HG02852 (cell line): ENCODE measurements around the gene OPN1SW.

Source experiments
- ATAC-seq: cut with Tn5 transposase; IDR thresholded peaks from one replicate; pipeline ENCODE4 v1.9.1; 2021; ENCODE audit warnings: mild to moderate bottlenecking, moderate library complexity; ENCODE audit not compliant: unreplicated experiment

OPN1SW gene

DNA sequence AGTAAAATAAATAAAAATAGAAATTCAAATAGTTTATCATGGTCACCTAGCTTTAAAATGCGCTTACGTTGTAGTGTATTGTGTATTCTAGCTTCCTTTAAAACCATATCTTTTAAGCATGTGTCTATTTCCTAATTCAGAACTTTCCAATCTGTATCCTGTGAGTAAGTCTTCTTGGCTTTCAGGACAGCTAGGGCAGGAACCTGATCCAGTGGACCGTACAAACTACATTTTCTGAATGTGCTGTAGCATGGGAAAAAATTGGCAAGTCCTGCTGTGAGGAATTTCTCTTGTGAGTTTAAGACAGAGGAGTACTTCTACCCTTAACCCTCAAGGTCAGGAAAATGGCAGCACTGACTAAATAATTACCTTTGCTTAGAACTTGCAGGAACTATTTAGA, 12.1 kb downstream of the OPN1SW start:
- ATAC-seq = no peak

DNA sequence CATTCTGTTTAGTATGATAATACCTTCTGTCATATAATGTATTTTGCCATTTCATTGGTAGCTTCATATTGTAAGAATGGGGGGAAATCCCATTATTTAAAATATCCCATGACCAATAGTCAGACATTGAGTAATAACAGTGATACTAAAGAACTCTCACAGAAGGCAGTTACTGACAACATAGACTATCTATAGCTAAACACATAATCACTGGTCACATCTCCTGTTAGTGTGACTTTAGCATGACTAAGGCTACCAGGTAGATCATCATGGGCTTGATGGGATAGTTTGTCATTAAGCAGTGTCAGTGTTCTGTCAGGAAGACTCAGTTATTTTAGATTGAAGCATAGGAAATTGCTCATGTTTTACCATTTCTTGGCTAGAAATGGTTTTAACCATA, 16.4 kb downstream of the OPN1SW start:
- ATAC-seq = no peak

DNA sequence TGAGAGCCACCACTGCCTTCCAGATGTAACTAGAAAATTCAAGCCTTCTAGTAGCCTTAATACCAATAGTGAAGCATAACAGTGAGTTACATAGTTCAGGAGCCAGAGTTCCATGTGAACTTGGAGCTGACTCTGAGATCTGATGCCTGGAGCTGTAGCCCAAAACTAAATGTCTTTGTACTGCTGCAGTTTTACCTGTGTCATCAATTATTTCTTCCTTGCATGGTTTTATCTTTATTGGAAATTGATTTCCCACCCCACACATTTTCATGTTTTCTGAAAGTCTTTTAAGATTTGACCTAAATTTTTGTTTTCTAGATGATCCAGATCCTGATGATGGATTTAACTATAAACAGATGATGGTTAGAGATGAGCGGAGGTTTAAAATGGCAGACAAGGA, 17.0 kb downstream of the OPN1SW start:
- no peak for ATAC-seq

DNA sequence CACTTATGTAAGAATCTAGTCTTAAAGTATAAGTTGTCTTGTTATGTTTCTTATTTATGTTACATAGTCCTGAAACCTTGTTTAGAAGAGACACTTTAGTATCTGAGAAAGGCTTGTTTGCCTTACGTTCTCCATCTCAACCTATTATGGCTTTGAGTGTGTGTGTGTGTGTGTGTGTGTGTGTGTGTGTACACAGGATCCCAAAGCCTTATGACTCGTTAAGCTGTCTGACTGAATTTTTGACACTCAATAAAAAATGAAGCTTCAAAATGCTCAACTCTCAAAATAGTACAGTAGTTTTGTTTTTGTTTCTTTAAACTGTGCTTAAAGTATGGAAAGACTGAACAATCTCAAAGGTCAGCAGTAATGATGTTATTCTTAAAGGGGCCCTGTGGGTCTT, 18.4 kb downstream of the OPN1SW start:
- no peak for ATAC-seq

DNA sequence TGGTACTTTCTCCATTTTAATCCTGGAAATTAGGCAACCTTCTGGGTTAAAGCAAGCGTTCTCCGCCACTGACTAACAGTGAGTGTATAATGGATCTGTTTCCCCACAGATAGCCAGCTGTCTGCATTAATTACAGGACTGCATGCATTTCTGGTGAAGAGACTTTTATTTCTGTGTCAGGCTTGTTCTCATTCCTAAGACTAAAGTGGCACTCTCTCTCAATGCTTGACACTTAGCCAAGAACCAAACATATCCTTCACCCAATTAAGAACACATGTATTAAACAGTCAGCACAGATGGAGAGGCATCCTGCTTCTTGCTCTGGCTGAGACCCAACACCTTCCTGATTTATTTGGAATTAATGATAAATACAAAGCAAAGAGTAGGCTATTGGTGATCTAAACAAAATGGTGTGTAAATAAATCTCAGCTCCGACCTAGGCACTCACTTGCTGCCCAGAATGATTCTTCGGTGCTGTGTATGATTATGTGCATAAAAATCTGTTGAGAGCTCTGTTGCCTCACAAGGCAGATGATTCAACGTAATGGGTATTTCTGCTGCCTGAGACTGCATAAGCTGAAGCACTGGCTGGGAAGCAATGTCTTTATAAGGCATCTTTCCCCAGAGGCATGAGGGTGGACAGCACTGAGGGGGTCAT, 19.6 kb downstream of the OPN1SW start:
- ATAC-seq = no peak

DNA sequence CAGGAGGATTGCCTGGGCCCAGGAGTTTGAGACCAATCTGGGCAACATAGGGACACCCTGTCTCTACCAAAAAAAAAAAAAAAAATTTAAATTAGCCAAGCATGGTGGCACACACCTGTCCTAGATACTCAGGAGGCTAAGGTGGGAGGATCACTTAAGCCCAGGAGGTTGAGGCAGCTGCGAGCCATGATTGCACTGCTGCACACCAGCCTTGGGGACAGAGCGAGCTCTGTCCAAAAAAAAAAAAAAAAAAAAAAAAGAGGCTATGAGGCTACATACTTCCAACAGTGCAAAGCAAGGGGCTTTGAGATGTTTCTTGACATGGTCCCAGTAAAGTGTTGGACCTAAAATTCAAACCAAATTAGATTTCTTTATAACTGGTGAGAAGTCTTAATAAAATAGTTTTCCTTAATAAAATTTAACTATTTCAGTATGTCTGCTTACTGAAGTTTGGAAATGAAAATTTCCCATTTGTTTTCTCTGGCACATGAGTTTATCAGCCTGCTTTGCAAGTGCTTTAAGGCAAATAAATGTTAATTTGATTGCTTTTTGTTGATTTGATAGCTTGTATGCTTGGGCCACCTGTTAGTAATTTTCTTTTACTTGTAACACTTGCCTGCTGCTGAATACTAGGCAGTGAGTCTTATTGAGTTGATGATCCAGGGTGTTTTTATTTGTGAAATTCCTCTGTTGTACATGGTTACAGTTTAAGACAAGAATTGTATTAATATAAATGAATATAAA, 20.3 kb downstream of the OPN1SW start:
- ATAC-seq = no peak

DNA sequence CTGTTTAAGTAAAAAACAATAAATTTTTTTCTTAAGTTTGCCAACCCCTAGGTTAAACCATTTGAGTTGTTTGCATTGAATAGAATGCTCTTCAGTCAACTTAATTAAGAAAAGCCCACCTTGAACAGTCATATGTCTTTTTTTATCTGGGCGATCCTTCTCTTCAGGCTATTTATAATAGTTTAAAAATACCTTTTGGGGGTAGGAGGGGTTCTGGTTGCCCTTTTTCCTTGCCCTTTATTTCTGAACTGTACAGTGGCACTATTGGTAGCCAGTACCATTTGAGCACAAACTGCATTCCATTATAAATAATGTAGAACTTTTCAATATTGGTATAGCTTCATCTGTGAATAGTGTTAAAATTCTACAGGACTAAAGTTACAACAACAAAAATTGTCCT, 23.3 kb downstream of the OPN1SW start:
- no peak for ATAC-seq

DNA sequence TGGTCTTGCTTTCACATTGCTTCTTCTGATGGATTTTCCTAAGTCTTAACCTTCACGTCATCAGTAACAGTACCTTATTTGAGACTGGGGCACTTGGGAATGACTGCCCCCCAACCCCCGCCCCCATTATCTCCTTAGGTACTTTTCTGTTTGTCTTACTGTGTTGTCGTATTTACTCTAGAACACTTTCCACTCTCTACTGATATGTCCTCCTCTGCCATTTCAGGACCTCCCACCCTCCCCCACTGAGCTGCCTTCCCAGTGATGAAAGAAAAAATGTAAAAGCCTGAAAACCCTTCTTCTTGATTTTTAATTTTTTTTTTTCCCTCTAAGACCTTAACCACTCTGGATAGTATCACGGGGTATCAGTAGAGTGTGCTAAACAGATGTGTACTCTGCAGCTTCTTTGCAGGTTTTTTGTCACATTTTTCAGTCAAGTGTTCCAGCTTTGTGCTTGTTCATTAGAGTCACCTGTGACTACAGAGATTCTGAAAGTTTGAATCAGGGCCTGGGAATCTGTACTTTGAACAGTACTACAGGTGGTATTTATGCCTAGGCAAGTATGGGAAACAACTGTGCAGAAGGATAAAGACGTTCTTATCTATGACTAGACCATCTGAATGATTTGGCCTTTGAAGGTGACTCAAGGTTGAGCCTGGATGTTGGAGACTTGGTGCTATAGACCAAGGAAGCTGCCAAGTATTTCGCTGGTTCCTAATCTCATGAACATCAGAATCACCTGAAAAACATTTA, 28.1 kb downstream of the OPN1SW start:
- no peak for ATAC-seq

DNA sequence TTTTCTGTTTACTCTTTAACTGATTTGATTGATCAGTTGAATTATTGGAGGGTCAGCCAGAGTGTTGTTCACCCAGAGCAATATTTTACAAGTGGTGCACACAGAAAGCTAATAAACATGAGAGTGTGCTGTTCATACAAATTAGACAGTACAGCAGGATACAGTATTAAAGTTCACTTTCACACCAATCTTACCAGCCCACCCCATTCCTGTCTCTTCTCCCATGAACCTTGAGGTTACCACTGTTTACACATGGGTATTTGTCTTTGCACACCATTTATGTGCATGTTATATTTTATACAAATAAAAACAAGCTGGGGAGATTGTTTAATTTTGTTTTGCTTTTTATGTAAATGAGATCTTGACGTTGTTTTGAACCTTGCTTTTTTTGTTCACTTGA, 29.9 kb downstream of the OPN1SW start:
- no peak for ATAC-seq

DNA sequence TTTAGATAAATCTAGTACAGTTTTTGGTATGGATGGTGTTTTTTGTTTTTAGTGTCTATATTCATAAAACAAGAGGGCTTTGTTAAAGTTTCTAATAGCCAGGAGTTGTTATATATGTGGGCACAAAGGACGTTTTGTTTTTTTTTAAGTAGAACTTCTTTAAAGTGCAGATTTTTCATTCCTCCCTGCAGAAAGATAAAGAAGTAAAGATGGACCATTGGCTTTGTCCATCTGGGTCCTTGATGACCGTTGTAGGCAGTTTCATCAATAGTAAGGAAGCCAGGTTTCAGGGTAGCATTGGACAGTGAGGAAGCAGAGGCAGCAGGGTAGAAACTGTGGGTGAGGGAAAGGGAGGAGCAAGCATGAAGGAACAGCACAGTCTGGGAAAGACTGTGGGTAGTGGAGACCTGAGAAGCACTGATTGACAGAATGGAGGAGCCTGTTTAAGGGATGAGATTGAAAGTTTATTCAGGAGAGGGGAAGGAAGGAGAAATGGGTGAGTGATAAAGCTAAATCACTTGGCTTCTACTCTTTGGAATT, 31.2 kb downstream of the OPN1SW start:
- no peak for ATAC-seq

DNA sequence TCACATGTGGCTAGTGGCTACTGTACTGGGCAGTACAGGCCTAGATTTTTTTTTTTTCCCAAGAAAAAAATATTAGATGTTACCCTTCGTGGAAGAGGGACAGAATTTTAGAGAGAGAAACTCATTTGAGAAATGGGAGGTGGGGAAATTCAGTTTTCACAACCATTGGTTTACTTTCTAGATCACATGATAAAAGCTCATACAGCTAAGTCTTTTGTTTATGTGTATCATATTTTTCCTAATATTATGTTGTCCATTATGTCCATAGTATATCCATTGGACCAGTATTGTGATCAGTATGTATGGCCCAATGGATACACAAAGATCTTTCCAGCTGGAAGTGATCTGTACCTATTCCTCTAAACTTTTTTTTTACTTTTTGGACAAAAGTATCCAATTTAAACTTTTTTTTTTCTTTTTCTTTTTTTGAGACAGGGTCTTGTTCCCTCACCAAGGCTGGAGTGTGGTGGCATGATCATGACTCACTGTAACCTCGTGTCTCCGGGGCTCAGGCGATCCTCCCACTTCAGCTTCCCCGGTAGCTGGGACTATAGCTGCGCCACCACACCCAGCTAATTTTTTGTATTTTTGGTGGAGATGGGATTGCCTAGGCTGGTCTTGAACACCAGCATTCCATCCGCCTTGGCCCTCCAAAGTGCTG, 32.4 kb downstream of the OPN1SW start:
- no peak for ATAC-seq

DNA sequence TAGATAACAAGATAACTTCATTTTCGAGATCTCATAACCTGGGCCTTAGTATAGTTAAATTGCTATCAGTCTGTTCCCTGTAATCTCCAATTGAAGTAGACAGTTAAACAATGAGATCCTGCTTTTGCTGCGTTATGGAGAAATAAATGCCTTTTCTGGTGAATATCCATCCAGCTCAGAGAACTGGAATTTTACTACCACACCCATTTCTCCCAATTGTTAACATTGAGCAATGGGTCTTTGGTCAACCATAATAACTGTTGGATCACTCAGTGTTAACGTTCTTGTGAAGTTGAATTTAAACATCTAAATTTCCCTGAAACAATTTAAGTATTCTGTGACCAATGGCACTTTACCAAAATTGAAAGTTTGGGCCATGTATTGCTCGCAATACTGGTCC, 33.4 kb downstream of the OPN1SW start:
- no peak for ATAC-seq

DNA sequence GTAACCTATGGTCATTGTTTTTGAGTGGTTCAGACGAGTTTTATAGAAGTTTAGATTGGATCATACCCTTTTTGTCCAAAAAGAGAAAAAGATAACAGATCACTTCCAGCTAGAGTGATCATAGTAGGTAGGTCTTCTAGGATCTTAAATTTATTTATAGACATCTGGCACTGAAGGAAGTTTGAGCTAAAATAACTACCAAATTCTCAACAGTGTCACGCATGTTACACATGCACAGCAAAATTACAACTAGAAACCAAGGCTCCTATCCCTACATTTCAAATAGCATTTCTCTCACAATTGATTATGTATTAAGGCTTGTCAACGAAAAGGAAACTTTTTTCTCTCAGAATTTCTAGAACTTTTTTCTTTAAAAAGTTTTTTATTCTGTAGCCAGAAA, 34.1 kb downstream of the OPN1SW start:
- ATAC-seq = no peak

DNA sequence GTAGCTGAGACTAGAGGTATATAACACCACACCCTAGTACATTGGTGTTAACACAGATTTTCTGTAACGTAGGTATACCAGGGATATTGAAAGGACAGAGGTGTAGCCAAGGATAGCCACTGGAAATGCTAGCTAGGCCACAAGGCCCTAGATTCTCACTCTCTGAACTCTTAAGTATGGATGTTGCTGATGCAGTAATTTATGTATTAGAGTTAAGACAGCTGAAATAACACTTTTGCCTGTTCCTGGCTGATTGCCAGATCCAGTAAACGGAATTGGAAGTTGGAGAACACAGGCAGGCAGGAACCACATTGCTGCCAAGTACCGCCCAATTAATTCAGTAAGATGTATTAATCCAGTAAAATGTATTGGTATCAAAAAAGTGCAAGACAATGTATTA, 34.6 kb downstream of the OPN1SW start:
- no peak for ATAC-seq

DNA sequence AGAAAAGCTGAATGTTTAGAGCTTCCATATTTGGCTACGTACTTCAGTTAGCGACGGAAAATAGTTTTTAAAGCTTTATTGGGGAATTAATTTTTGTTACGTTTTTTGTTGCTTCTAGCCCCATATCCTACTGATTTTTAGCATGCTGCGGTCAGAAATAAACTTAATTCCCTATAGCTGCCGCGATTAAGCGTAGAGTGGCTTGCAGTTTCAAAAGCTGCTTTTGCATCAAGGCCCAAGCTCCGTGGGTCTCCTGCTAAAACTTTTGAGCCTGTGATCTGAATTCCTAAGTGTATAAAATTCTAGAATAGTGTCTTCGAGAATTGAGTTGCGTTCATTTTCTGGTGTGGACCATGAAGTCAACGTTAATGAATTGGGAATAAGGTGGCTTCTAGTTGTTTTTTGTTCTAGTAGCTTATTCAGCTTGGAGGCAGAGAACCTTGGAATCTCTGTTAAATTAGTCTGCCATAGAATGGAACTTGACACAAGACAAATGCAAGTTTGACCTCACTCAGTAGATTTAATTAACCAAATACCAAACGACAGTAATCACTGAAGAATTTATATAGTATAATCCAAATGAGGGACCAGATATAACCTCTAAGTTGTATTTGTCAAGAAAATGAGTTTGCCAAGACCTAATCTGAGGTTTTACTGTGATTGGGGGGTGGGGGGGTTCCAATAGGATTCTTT, 35.5 kb downstream of the OPN1SW start:
- no peak for ATAC-seq

DNA sequence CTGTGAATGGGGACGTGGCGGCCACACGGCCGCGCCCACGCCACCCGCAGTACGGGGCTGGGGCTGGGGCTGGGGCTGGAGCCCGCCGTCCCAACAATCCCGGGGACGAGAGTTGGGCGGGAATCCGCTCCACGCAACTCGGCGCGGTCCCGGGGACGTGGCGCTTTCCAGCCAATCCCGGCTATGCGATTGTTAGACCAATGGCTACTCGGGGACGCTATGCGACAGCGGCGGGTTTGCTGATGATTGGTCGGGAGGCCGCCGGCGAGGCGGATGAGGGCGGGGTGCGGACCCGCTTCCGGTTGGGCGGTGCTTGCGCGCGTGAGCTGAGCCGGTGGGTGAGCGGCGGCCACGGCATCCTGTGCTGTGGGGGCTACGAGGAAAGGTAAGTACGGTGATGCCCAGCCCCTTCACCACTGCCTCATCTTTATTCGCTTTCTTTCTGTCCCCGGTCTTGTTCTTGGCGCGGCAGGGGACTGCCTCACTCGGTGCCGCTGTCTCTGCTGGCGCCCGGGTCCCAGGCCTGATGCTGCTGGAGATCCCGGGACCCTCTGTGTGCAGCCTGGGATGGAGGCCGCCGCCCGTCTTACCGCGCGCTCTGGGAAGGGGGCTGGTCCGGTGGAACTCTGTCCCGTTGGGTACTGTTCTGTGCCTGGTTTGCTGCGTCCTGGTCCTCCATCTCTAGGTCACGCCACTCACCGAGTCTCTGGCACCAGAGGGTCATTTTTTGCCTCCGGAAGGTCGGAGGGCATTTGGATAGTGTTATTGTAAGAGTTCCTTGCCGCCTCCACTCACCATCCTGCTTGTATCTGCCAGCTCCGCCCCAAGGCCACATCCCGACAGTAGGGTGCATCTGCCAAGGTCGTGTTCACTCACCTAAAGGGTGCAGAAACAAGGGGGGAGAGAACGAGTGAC, 36.3 kb downstream of the OPN1SW start, which contains the start of gene CALU:
CALU (plus strand) TSS at position 312 of the 915 bp plus-strand sequence. CDS start 9,225 bp downstream, outside the sequence.
- peak; percentile 98 for ATAC-seq

DNA sequence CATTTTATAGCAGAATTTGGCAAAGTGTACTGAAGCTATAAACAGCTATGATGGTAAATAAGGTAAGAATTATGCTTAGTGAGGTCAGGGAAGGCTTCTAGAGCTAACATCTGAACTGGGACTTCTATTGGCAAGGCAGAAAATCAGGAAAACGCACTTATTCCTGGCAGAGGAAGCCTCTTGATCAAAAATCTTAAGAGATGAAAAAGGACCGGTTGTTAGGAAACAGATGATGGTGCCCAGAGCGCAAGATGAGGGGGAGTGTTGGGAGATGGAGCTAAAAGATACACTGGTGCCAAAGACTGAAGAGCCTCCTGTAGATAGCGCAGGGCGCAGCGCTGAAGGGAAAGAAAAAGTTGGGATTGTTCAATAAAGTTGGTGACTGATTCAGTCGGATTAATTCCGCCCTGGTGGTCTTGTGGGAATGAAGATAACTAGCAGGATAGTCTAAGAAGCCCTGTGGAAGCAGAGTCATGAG, 37.0 kb downstream of the OPN1SW start:
- peak; percentile 6 for ATAC-seq

DNA sequence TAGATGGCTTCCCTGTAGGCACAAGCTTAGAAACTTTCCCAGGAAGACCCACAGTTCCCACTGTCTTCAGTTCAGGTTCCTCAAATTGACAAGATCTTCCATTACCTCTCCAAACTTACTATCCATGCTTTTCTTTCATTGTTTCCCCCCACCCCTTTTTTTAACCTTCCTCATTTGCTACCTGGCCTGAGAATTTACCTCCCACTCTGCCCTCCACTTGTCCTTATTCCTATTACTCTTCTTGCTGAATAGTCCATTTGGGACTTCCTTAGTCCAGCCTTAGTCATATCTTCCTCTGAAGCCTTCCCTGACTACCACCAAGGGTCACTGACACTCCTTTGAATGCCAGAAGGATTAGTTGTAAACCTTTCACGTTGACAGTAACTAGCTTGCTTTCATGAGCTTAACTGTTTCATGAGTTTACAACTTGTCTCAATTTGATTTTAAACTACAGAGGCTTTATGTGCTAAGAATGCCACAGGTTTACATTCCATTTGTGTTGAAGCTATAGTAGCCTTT, 37.7 kb downstream of the OPN1SW start:
- no peak for ATAC-seq

DNA sequence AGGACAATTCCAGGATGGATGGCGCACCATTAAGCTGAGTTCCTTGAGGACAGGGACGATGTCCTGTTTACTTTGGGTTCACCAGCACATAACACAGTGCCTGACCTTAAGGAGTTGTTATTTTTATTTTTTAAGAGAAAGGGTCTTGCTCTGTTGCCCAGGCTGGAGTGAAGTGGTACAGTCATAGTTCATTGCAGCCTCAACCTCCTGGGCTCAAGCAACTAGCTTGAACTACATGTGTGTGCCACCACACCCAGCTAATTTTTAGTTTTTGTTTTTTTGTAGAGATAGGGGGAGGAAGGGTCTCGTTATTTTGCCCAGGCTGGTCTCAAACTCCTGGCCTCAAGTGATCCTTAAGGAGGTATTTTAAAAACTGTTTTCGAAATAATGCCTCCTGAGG, 38.2 kb downstream of the OPN1SW start:
- no peak for ATAC-seq
